Inflammatory macrophage treated with lipopolysaccharide for 4 hours (primary cell): ENCODE results near the gene TBC1D13.
"Not testable (repeated sequence)": the region's sequence is repeated elsewhere in the genome, so short reads cannot be mapped to it uniquely, and the experiment has no call there.

ENCODE experiments used
- DNase-seq: peaks from one replicate; pipeline ENCODE4 v3.0.0-alpha.2; 2020

TBC1D13 gene

DNA sequence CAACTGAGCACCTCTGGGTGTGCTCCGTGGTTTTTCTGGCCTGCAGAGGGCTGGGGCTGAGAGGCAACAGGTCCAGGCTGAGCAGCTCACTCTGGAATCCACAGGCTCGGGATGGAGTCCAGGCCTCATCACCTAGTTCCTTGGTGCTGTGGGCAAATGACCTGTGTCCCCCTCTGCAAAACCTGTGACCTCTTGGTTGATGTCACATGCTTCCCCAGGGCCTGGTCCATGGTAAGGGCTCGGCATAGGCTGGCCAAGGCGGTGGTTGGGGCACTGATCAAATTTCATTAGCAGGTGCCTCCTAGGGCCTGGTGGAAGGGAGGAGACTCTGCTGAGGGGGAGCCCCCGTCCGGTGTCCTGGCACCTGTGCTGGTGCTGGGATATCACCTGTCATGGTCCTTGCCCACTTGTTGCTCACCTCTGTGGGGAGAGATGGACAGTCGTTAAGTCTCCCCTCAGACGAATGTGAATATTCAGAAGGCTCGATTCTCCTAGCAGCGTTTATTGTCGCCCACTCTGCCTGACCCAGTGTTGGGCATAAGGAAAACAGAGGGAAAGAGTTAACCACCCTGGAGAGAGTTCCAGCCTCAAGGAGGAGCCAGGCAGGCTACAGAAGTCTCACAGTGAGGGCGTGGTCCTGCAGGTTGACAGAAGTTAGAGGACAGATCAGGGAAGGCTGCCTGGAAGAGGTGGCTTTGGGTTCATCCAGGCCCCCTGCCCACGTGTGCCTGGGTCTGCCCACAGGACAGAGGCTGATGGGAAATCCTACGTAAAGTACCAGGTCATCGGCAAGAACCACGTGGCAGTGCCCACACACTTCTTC is 34.7 kb downstream of the TBC1D13 start:
- no peak for DNase-seq

GRCh38 chr9:128822407-128823042 is 35.5 kb downstream of the TBC1D13 start:
- DNase-seq: no peak

GRCh38 chr9:128823362-128823902 is 36.4 kb downstream of the TBC1D13 start:
- no peak for DNase-seq

GRCh38 chr9:128823903-128824406 is 36.9 kb downstream of the TBC1D13 start:
- DNase-seq: no peak

GRCh38 chr9:128824911-128825310 is 37.9 kb downstream of the TBC1D13 start:
- DNase-seq: no peak

DNA sequence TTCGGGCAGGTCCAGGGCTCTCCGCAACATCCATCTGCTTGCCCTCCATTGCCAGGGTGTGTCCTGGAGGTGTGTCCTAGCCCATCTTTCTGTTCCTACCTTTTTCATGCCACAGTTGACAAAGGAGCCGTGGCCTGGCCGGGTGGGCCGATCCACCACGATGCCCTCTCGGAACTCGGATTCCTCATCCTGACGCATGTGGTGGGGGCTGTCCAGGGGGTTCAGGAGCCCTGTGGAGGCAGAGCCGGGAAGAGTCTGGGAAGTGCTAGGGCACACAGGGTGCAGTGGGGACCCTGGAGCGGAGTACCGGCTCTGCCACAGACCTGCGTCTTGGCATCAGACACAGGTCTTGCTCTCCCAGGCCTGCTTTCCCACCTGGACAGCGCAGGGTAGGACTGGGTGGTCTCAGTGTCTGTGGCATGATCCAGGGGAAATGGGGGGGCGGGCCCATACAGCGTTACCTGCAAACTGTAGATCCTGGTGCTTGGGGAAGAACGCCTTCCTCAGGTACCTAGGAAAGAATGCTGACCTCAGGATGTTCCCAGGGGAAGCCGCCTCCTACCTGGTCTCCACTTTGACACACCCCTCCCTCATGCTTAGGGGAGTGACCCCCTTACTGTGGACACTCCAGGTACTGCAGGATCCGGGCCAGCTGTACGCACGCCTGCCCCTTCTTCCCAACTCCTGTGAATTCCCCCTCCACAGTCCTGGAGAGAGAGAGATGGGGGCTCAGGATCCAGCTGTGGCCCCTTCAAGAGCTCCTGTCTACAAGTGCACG is 39.1 kb downstream of the TBC1D13 start:
- no peak for DNase-seq

DNA sequence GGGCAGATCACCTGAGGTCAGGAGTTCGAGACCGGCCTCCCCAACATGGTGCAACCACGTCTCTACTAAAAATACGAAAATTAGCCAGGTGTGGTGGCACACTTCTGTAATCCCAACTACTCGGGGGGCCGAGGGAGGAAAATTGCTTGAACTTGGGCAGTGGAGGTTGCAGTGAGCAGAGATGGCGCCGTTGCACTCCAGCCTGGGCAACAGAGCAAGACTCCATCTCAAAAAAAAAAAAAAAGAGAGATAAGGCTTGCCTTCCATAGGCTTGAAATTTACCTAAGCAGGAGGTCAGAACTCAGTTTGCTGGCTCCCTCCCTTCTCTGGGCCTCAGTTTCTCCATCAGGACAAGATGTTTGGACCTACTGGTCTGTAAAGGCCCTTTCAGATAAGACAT is 41.2 kb downstream of the TBC1D13 start:
- DNase-seq: no peak

GRCh38 chr9:128828719-128829452 is 41.8 kb downstream of the TBC1D13 start:
- no peak for DNase-seq

DNA sequence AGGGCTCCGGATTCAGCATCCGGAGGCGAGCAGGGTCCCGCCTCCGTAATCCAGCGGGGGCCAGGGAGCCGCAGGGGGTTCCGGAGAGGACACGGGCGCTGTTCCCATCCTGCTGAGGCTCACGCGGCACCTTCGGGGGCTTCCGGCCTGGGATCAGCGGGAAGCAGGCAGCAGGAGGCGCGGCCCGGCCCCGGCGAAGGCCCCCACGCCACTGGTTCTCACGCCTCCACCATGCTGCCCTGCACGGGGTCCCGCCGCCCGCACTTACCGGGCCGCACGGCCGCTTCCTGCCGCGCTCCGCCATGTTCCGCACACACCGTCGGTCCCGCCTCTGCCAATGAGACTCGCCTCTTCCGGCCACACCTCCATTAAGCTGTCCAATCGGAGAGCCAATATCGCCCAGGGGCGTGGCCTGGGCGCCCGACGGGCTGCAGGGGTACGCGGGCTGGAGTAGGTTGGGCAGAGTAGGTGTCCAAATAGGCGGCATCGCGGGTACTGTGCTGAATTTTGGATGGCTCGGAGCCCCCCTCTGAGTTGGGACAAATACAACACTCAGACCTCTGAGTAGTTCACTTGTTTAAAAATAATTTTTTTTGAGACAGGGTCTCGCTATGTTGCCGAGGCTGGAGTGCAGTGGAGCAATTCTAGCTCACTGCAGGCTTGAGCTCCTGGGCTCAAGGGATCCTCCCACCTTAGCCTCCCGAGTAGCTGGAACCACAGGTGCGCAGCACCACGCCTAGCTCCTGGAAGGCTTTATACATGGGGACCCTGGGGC is 42.6 kb downstream of the TBC1D13 start, which contains the start of gene SPOUT1:
Gene SPOUT1 (minus strand): TSS at position 318 of the 775 bp plus-strand sequence. CDS start 14 bp downstream, at position 304.
- DNase-seq: peak; percentile 93

DNA sequence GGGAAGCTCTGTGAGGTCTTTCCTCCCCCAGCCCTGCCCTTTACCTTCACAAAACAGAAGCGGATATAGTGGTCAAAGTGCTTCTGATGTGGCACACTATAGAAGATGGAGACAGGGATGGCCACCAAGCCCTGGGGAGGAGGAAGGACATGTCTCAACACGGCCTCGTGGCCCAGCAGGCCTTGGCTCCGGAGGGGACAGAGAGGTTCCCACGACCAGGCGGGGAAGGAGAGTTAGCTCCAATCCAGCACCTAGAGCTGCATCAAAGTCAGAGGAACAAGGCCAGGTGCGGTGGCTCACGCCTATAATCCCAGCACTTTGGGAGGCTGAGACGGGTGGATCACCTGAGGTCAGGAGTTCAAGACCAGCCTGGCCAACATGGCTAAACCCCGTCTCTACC is 46.6 kb downstream of the TBC1D13 start:
- no peak for DNase-seq

GRCh38 chr9:128835246-128836210 is 48.5 kb downstream of the TBC1D13 start:
- no peak for DNase-seq

DNA sequence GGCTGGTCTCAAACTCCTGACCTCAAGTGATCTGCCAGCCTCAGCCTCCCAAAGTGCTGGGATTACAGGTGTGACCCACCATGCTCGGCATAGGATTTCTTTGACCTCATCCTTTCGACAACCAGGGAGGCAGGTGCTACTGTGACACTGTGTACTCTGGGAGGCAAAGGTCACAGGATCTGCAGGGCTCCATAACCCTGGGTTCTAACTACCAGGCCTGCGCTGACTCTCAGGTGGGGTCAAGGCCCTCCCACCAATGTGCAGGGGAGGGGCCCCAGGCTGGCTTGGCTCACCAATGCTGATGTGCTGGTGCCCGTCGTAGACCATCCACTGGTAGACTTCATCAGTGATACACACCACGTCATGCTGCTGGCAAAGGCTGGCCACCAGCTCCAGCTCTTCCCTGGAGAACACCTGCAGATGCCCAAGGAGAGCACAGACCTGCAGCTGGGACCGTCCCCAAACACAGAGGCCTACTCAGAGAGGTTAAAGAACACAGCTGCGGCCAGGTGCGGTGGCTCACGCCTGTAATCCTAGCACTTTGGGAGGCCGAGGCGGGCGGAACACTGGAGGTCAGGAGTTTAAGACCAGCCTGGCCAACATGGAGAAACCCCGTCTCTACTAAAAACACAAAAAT is 49.6 kb downstream of the TBC1D13 start:
- no peak for DNase-seq

- DNase-seq: no peak
Measured at GRCh38 chr9:128838338-128838737, 51.3 kb downstream of the TBC1D13 start.

DNA sequence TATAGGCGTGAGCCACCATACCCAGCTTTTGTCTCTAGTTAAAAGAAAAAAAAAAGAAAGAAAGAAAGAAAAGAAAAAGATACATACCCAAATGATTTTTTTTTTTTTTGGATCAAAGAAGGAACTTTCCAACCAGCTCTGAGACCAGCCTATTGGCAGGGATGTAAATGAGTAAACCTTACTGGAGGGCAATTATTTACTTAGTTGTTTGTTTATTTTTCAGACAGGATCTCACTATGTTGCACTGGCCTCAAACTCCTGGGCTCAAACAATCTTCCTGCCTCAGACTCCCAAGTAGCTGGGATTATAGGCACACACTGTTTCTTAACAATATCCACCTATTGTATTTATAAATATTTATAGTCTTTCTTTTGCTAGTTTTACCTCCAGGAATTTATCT is 53.5 kb downstream of the TBC1D13 start:
- no peak for DNase-seq

- peak; percentile 31 for DNase-seq
Measured at GRCh38 chr9:128841694-128842492, 54.8 kb downstream of the TBC1D13 start.

DNA sequence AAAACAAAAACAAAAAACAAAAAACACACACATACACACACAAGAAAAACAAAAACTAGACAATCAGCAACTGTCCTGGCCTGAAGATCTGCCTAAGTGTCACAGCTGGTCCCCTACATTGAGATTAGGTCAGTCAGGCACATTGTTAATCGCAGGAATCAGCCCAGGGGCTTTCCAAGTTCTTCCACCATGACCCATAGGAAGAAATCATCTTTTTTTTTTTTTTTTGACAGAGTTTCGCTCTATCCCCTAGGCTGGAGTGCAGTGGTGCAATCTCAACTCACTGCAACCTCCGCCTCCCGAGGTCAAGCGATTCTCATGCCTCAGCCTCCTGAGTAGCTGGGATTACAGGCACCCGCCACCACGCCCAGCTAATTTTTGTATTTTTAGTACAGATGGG is 56.1 kb downstream of the TBC1D13 start:
- DNase-seq: not testable (repeated sequence)

- DNase-seq: no peak
Measured at GRCh38 chr9:128845186-128845931, 58.3 kb downstream of the TBC1D13 start.

- no peak for DNase-seq
Measured at GRCh38 chr9:128846680-128847030, 59.6 kb downstream of the TBC1D13 start.
